Activated CD8-positive, alpha-beta T cell treated with anti-CD3 and anti-CD28 coated beads for 36 hours (primary cell): ENCODE data around the gene WDR70. TPM values are rescaled to one million over a fixed set of nuclear protein-coding genes. Genes with fewer than 3 reads are reported as not detected.
"Not testable (repeated sequence)": the region's sequence is repeated elsewhere in the genome, so short reads cannot be mapped to it uniquely, and the experiment has no call there.

Source experiments
- ATAC-seq: fragments of 200-7000 bp; cut with Tn5 transposase; one replicate; pipeline ENCODE4 v1.10.0; 2021; ENCODE audit warnings: mild to moderate bottlenecking, moderate library complexity
- CTCF ChIA-PET: fragments of 350-600 bp; sonication (Branson Sonifier 250); formaldehyde crosslinking; loops from one replicate; lab custom pipeline; 2021; ENCODE audit warnings: antibody characterized with exemption; lab: Charles Lee
- POLR2A ChIA-PET: fragments of 350-600 bp; sonication (Branson Sonifier 250); formaldehyde crosslinking; loops from one replicate; lab custom pipeline; 2021; ENCODE audit warnings: antibody characterized with exemption; lab: Charles Lee
- DNase-seq: peaks from one replicate; pipeline ENCODE4 v3.0.0-alpha.2; 2020
- H3K27ac Mint-ChIP-seq: one replicate; pipeline ENCODE4 v1.8.0; 2021; ENCODE audit warnings: mild to moderate bottlenecking, mixed read lengths
- H3K27me3 Mint-ChIP-seq: one replicate; pipeline ENCODE4 v1.8.0; 2021; ENCODE audit warnings: mixed read lengths
- H3K36me3 Mint-ChIP-seq: one replicate; pipeline ENCODE4 v1.8.0; 2021; ENCODE audit warnings: low read depth, mixed read lengths
- H3K4me1 Mint-ChIP-seq: one replicate; pipeline ENCODE4 v1.8.0; 2021; ENCODE audit warnings: low read depth, mixed read lengths
- H3K4me3 Mint-ChIP-seq: one replicate; pipeline ENCODE4 v1.8.0; 2021; ENCODE audit warnings: mild to moderate bottlenecking, moderate library complexity, mixed read lengths
- H3K9me3 Mint-ChIP-seq: one replicate; pipeline ENCODE4 v1.8.0; 2021; ENCODE audit warnings: mixed read lengths
- intact Hi-C: fragments of 100-400 bp; cut with micrococcal nuclease; formaldehyde crosslinking; loops from one replicate; pipeline ENCODE4 v1.10.0; 2022
- total RNA-seq, 2 experiments: library from RNA; stranded (reverse); gene quantifications; one replicate each; pipeline ENCODE4 v1.2.3, GENCODE V29; 2021
- TF ChIP-seq, protein P1 (sequence below): fragments of 200-600 bp; IDR thresholded peaks from one replicate; pipeline ENCODE4 v1.8.0; 2022; ENCODE audit warnings: antibody characterized with exemption, mild to moderate bottlenecking

Gene WDR70
- total RNA-seq, 2 experiments from 2014 or later: 30.8 to 32.7 TPM

DNA sequence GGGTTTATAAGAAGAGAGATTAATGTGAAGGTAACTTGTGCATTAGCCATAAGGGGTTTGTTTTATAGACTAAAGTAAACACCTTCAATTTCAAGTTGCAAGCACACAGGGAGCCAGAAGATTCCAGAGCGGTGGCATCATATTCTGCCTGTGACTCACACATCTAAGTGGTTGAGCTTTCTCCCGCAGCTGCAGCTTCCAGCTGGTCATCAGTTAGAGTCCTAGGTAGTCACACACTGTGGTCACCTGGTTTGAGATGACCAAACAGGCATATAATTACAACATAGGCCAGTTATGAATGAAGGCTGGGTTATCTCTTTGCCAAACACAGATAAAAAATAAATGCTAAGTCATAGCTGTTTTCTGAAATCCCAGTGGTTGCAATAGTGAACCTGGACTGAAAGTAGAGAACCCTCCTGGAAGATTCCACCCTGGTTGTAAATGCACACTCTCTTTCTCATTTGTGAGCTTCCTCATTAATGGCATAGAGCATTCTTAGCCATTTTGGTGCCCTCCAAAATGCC is 289.5 kb downstream of the WDR70 start:
- H3K27ac Mint-ChIP-seq: no peak overlapping the region
- peaks cover 16% of the 10 kb centered on the region for H3K4me1 Mint-ChIP-seq
- DNase-seq: no peak
- intact Hi-C loops: no loop called here
- no peak overlapping the region for H3K4me3 Mint-ChIP-seq
- ChIA-PET POLR2A (no interaction called here), CTCF (no interaction called here)
- H3K9me3 Mint-ChIP-seq: peaks cover 6% of the 10 kb centered on the region
- no peak for ATAC-seq
- peaks cover 6% of the 10 kb centered on the region for H3K36me3 Mint-ChIP-seq
- TF ChIP-seq, protein P1, sequence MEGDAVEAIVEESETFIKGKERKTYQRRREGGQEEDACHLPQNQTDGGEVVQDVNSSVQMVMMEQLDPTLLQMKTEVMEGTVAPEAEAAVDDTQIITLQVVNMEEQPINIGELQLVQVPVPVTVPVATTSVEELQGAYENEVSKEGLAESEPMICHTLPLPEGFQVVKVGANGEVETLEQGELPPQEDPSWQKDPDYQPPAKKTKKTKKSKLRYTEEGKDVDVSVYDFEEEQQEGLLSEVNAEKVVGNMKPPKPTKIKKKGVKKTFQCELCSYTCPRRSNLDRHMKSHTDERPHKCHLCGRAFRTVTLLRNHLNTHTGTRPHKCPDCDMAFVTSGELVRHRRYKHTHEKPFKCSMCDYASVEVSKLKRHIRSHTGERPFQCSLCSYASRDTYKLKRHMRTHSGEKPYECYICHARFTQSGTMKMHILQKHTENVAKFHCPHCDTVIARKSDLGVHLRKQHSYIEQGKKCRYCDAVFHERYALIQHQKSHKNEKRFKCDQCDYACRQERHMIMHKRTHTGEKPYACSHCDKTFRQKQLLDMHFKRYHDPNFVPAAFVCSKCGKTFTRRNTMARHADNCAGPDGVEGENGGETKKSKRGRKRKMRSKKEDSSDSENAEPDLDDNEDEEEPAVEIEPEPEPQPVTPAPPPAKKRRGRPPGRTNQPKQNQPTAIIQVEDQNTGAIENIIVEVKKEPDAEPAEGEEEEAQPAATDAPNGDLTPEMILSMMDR: no peak
- H3K27me3 Mint-ChIP-seq: no peaks in the 10 kb centered on the region

GRCh38 chr5:37672118-37672588 is 293.0 kb downstream of the WDR70 start:
- H3K27me3 Mint-ChIP-seq, intact Hi-C loops, POLR2A ChIA-PET, ATAC-seq, CTCF ChIA-PET, H3K4me3 Mint-ChIP-seq, H3K27ac Mint-ChIP-seq: not testable (repeated sequence)
- Mint-ChIP-seq H3K4me1 (peaks cover 16% of the 10 kb centered on the region), H3K9me3 (peaks cover 12% of the 10 kb centered on the region), H3K36me3 (peaks cover 11% of the 10 kb centered on the region)
- DNase-seq: peak; percentile 32

GRCh38 chr5:37674361-37674760 is 295.2 kb downstream of the WDR70 start:
- Mint-ChIP-seq H3K9me3 (peaks cover 18% of the 10 kb centered on the region), H3K36me3 (peaks cover 12% of the 10 kb centered on the region), H3K4me1 (peaks cover 16% of the 10 kb centered on the region)
- intact Hi-C loops, ATAC-seq, H3K4me3 Mint-ChIP-seq, CTCF ChIA-PET, H3K27ac Mint-ChIP-seq, H3K27me3 Mint-ChIP-seq, DNase-seq, POLR2A ChIA-PET: not testable (repeated sequence)

DNA sequence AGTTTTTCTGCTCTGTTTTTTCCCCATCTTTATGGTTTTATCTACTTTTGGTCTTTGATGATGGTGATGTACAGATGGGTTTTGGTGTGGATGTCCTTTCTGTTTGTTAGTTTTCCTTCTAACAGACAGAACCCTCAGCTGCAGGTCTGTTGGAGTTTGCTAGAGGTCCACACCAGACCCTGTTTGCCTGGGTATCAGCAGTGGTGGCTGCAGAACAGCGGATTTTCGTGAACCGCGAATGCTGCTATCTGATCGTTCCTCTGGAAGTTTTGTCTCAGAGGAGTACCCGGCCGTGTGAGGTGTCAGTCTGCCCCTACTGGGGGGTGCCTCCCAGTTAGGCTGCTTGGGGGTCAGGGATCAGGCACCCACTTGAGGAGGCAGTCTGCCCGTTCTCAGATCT is 300.2 kb downstream of the WDR70 start:
- CTCF ChIA-PET, H3K4me1 Mint-ChIP-seq, POLR2A ChIA-PET, H3K27me3 Mint-ChIP-seq, DNase-seq, intact Hi-C loops, ATAC-seq, H3K4me3 Mint-ChIP-seq, H3K27ac Mint-ChIP-seq: not testable (repeated sequence)
- peaks cover 15% of the 10 kb centered on the region for H3K9me3 Mint-ChIP-seq
- peaks cover 34% of the 10 kb centered on the region for H3K36me3 Mint-ChIP-seq

- Mint-ChIP-seq H3K9me3 (peaks cover 15% of the 10 kb centered on the region), H3K36me3 (peaks cover 34% of the 10 kb centered on the region)
- POLR2A ChIA-PET, H3K4me3 Mint-ChIP-seq, H3K27me3 Mint-ChIP-seq, ATAC-seq, intact Hi-C loops, CTCF ChIA-PET, H3K27ac Mint-ChIP-seq, H3K4me1 Mint-ChIP-seq, DNase-seq: not testable (repeated sequence)
Observed at GRCh38 chr5:37679903-37680302, 300.8 kb downstream of the WDR70 start.

- H3K36me3 Mint-ChIP-seq: peaks cover 34% of the 10 kb centered on the region
- intact Hi-C loops: no loop called here
Observed at GRCh38 chr5:37683072-37683471, 304.0 kb downstream of the WDR70 start.

GRCh38 chr5:37685211-37685610 is 306.1 kb downstream of the WDR70 start:
- no peaks in the 10 kb centered on the region for H3K4me1 Mint-ChIP-seq

More at GRCh38 chr5:37683072-37683471, 304.0 kb downstream of the WDR70 start:
- Mint-ChIP-seq H3K4me3 (no peak overlapping the region), H3K27me3 (no peaks in the 10 kb centered on the region), H3K4me1 (no peaks in the 10 kb centered on the region), H3K9me3 (peaks cover 10% of the 10 kb centered on the region), H3K27ac (no peak overlapping the region)
- ChIA-PET POLR2A (no interaction called here), CTCF (no interaction called here)
- DNase-seq (no peak), ATAC-seq (no peak)
- TF ChIP-seq, protein P1: no peak

More at GRCh38 chr5:37685211-37685610, 306.1 kb downstream of the WDR70 start:
- Mint-ChIP-seq H3K4me3 (no peak overlapping the region), H3K36me3 (peaks cover 33% of the 10 kb centered on the region), H3K9me3 (peaks cover 9% of the 10 kb centered on the region), H3K27ac (no peak overlapping the region), H3K27me3 (no peaks in the 10 kb centered on the region)
- intact Hi-C loops: no loop called here
- POLR2A ChIA-PET: no interaction called here
- DNase-seq: no peak
- no peak for ATAC-seq
- CTCF ChIA-PET: no interaction called here
- TF ChIP-seq, protein P1: no peak
